ENCODE results near the gene BNC2.

The BNC2 gene

GRCh38 chr9:16613605-16614004 is 256.9 kb downstream of the BNC2 start:
- Histone ChIP-seq H3K9me3 (ENCODE audit: control insufficient read depth in 1 of 2, low read length in 2 of 2) (no peaks in the 10 kb centered on the region), H3K36me3 (ENCODE audit: control insufficient read depth in 1 of 2, insufficient read depth in 2 of 2, low read length in 2 of 2) (no peaks in the 10 kb centered on the region), H3K4me1 (ENCODE audit: control insufficient read depth in 1 of 2, insufficient read depth in 2 of 2, low read length in 2 of 2) (peaks cover 0 to 7% of the 10 kb centered on the region in 2 donors)

GRCh38 chr9:16613051-16613450 is 257.4 kb downstream of the BNC2 start:
- Histone ChIP-seq H3K4me3 (ENCODE audit: low read depth in 1 of 2, low read length in 2 of 2) (no peak overlapping the region), H3K36me3 (ENCODE audit: control insufficient read depth in 1 of 2, insufficient read depth in 2 of 2, low read length in 2 of 2) (no peaks in the 10 kb centered on the region), H3K9me3 (ENCODE audit: control insufficient read depth in 1 of 2, low read length in 2 of 2) (no peaks in the 10 kb centered on the region), H3K27ac (ENCODE audit: low read length) (no peak overlapping the region), H3K27me3 (ENCODE audit: low read depth, low read length) (no peaks in the 10 kb centered on the region), H3K4me1 (ENCODE audit: control insufficient read depth in 1 of 2, insufficient read depth in 2 of 2, low read length in 2 of 2) (peaks cover 0 to 7% of the 10 kb centered on the region in 2 donors)

More at GRCh38 chr9:16613605-16614004, 256.9 kb downstream of the BNC2 start:
- Histone ChIP-seq H3K27ac (ENCODE audit: low read length) (no peak overlapping the region), H3K27me3 (ENCODE audit: low read depth, low read length) (no peaks in the 10 kb centered on the region), H3K4me3 (ENCODE audit: low read depth in 1 of 2, low read length in 2 of 2) (no peak overlapping the region)

- Histone ChIP-seq H3K27me3 (ENCODE audit: low read depth, low read length) (no peaks in the 10 kb centered on the region), H3K36me3 (ENCODE audit: control insufficient read depth in 1 of 2, insufficient read depth in 2 of 2, low read length in 2 of 2) (no peaks in the 10 kb centered on the region), H3K4me1 (ENCODE audit: control insufficient read depth in 1 of 2, insufficient read depth in 2 of 2, low read length in 2 of 2) (peaks cover 0 to 7% of the 10 kb centered on the region in 2 donors), H3K4me3 (ENCODE audit: low read depth in 1 of 2, low read length in 2 of 2) (no peak overlapping the region), H3K9me3 (ENCODE audit: control insufficient read depth in 1 of 2, low read length in 2 of 2) (no peaks in the 10 kb centered on the region), H3K27ac (ENCODE audit: low read length) (no peak overlapping the region)
Observed at GRCh38 chr9:16612627-16613026, 257.8 kb downstream of the BNC2 start.

GRCh38 chr9:16611983-16612382 is 258.5 kb downstream of the BNC2 start:
- Histone ChIP-seq H3K9me3 (ENCODE audit: control insufficient read depth in 1 of 2, low read length in 2 of 2) (no peaks in the 10 kb centered on the region), H3K27me3 (ENCODE audit: low read depth, low read length) (no peaks in the 10 kb centered on the region), H3K36me3 (ENCODE audit: control insufficient read depth in 1 of 2, insufficient read depth in 2 of 2, low read length in 2 of 2) (no peaks in the 10 kb centered on the region)

GRCh38 chr9:16611001-16611400 is 259.5 kb downstream of the BNC2 start:
- Histone ChIP-seq H3K4me3 (ENCODE audit: low read depth in 1 of 2, low read length in 2 of 2) (no peak overlapping the region), H3K27me3 (ENCODE audit: low read depth, low read length) (no peaks in the 10 kb centered on the region), H3K4me1 (ENCODE audit: control insufficient read depth in 1 of 2, insufficient read depth in 2 of 2, low read length in 2 of 2) (peaks cover 0 to 7% of the 10 kb centered on the region in 2 donors), H3K27ac (ENCODE audit: low read length) (no peak overlapping the region), H3K36me3 (ENCODE audit: control insufficient read depth in 1 of 2, insufficient read depth in 2 of 2, low read length in 2 of 2) (no peaks in the 10 kb centered on the region), H3K9me3 (ENCODE audit: control insufficient read depth in 1 of 2, low read length in 2 of 2) (no peaks in the 10 kb centered on the region)

More at GRCh38 chr9:16611983-16612382, 258.5 kb downstream of the BNC2 start:
- Histone ChIP-seq H3K4me3 (ENCODE audit: low read depth in 1 of 2, low read length in 2 of 2) (no peak overlapping the region), H3K27ac (ENCODE audit: low read length) (no peak overlapping the region), H3K4me1 (ENCODE audit: control insufficient read depth in 1 of 2, insufficient read depth in 2 of 2, low read length in 2 of 2) (peaks cover 0 to 7% of the 10 kb centered on the region in 2 donors)

- Histone ChIP-seq H3K4me3 (ENCODE audit: low read depth in 1 of 2, low read length in 2 of 2) (no peak overlapping the region), H3K36me3 (ENCODE audit: control insufficient read depth in 1 of 2, insufficient read depth in 2 of 2, low read length in 2 of 2) (no peaks in the 10 kb centered on the region), H3K27ac (ENCODE audit: low read length) (no peak overlapping the region), H3K4me1 (ENCODE audit: control insufficient read depth in 1 of 2, insufficient read depth in 2 of 2, low read length in 2 of 2) (peaks cover 0 to 11% of the 10 kb centered on the region in 2 donors), H3K9me3 (ENCODE audit: control insufficient read depth in 1 of 2, low read length in 2 of 2) (no peaks in the 10 kb centered on the region), H3K27me3 (ENCODE audit: low read depth, low read length) (no peaks in the 10 kb centered on the region)
Observed at GRCh38 chr9:16610538-16610937, 259.9 kb downstream of the BNC2 start.

GRCh38 chr9:16608906-16609305 is 261.6 kb downstream of the BNC2 start:
- Histone ChIP-seq H3K4me1 (ENCODE audit: control insufficient read depth in 1 of 2, insufficient read depth in 2 of 2, low read length in 2 of 2) (peaks cover 0 to 17% of the 10 kb centered on the region in 2 donors), H3K27me3 (ENCODE audit: low read depth, low read length) (no peaks in the 10 kb centered on the region), H3K36me3 (ENCODE audit: control insufficient read depth in 1 of 2, insufficient read depth in 2 of 2, low read length in 2 of 2) (no peaks in the 10 kb centered on the region), H3K27ac (ENCODE audit: low read length) (no peak overlapping the region), H3K4me3 (ENCODE audit: low read depth in 1 of 2, low read length in 2 of 2) (no peak overlapping the region), H3K9me3 (ENCODE audit: control insufficient read depth in 1 of 2, low read length in 2 of 2) (no peaks in the 10 kb centered on the region)

GRCh38 chr9:16602494-16602893 is 268.0 kb downstream of the BNC2 start:
- Histone ChIP-seq H3K27me3 (ENCODE audit: low read depth, low read length) (no peaks in the 10 kb centered on the region), H3K4me1 (ENCODE audit: control insufficient read depth in 1 of 2, insufficient read depth in 2 of 2, low read length in 2 of 2) (peaks cover 0 to 10% of the 10 kb centered on the region in 2 donors), H3K9me3 (ENCODE audit: control insufficient read depth in 1 of 2, low read length in 2 of 2) (no peaks in the 10 kb centered on the region), H3K27ac (ENCODE audit: low read length) (no peak overlapping the region), H3K36me3 (ENCODE audit: control insufficient read depth in 1 of 2, insufficient read depth in 2 of 2, low read length in 2 of 2) (no peaks in the 10 kb centered on the region), H3K4me3 (ENCODE audit: low read depth in 1 of 2, low read length in 2 of 2) (no peak overlapping the region)

- H3K36me3 ChIP-seq (ENCODE audit: control insufficient read depth in 1 of 2, insufficient read depth in 2 of 2, low read length in 2 of 2): no peaks in the 10 kb centered on the region
- H3K27me3 ChIP-seq (ENCODE audit: low read depth, low read length): no peaks in the 10 kb centered on the region
- H3K4me1 ChIP-seq (ENCODE audit: control insufficient read depth in 1 of 2, insufficient read depth in 2 of 2, low read length in 2 of 2): peaks cover 0 to 15% of the 10 kb centered on the region in 2 donors
- no peaks in the 10 kb centered on the region for H3K9me3 ChIP-seq (ENCODE audit: control insufficient read depth in 1 of 2, low read length in 2 of 2)
- H3K4me3 ChIP-seq (ENCODE audit: low read depth in 1 of 2, low read length in 2 of 2): no peak overlapping the region
- no peak overlapping the region for H3K27ac ChIP-seq (ENCODE audit: low read length)
Observed at GRCh38 chr9:16601991-16602390, 268.5 kb downstream of the BNC2 start.

GRCh38 chr9:16598316-16598715 is 272.2 kb downstream of the BNC2 start:
- H3K9me3 ChIP-seq (ENCODE audit: control insufficient read depth in 1 of 2, low read length in 2 of 2): no peaks in the 10 kb centered on the region
- H3K36me3 ChIP-seq (ENCODE audit: control insufficient read depth in 1 of 2, insufficient read depth in 2 of 2, low read length in 2 of 2): no peaks in the 10 kb centered on the region
- H3K27ac ChIP-seq (ENCODE audit: low read length): no peak overlapping the region
- H3K27me3 ChIP-seq (ENCODE audit: low read depth, low read length): no peaks in the 10 kb centered on the region
- H3K4me3 ChIP-seq (ENCODE audit: low read depth in 1 of 2, low read length in 2 of 2): no peak overlapping the region
- H3K4me1 ChIP-seq (ENCODE audit: control insufficient read depth in 1 of 2, insufficient read depth in 2 of 2, low read length in 2 of 2): peaks cover 0 to 12% of the 10 kb centered on the region in 2 donors

GRCh38 chr9:16597136-16597535 is 273.3 kb downstream of the BNC2 start:
- no peaks in the 10 kb centered on the region for H3K27me3 ChIP-seq (ENCODE audit: low read depth, low read length)
- no peaks in the 10 kb centered on the region for H3K9me3 ChIP-seq (ENCODE audit: control insufficient read depth in 1 of 2, low read length in 2 of 2)
- H3K27ac ChIP-seq (ENCODE audit: low read length): no peak overlapping the region
- H3K4me3 ChIP-seq (ENCODE audit: low read depth in 1 of 2, low read length in 2 of 2): no peak overlapping the region
- H3K4me1 ChIP-seq (ENCODE audit: control insufficient read depth in 1 of 2, insufficient read depth in 2 of 2, low read length in 2 of 2): peaks cover 0 to 12% of the 10 kb centered on the region in 2 donors
- H3K36me3 ChIP-seq (ENCODE audit: control insufficient read depth in 1 of 2, insufficient read depth in 2 of 2, low read length in 2 of 2): no peaks in the 10 kb centered on the region

- Histone ChIP-seq H3K27me3 (ENCODE audit: low read depth, low read length) (no peaks in the 10 kb centered on the region), H3K9me3 (ENCODE audit: control insufficient read depth in 1 of 2, low read length in 2 of 2) (no peaks in the 10 kb centered on the region), H3K36me3 (ENCODE audit: control insufficient read depth in 1 of 2, insufficient read depth in 2 of 2, low read length in 2 of 2) (no peaks in the 10 kb centered on the region), H3K4me3 (ENCODE audit: low read depth in 1 of 2, low read length in 2 of 2) (no peak overlapping the region), H3K27ac (ENCODE audit: low read length) (no peak overlapping the region), H3K4me1 (ENCODE audit: control insufficient read depth in 1 of 2, insufficient read depth in 2 of 2, low read length in 2 of 2) (peaks cover 0 to 12% of the 10 kb centered on the region in 2 donors)
Observed at GRCh38 chr9:16595227-16595626, 275.2 kb downstream of the BNC2 start.
